KMS-11 (cell line): ENCODE measurements around the gene ADAM23.

Source experiments
- H2AFZ ChIP-seq: fragments of 200-600 bp; sonication (generic); 2 replicates; pipeline ENCODE4 v1.6.1; 2016; ENCODE audit warnings: antibody characterized with exemption, mixed run types, low read depth
- H3K27ac ChIP-seq: fragments of 200-600 bp; sonication (generic); 2 replicates; pipeline ENCODE4 v1.6.1; 2016; ENCODE audit warnings: mild to moderate bottlenecking, mixed run types
- H3K27me3 ChIP-seq: fragments of 200-600 bp; sonication (generic); 2 replicates; pipeline ENCODE4 v1.6.1; 2017; ENCODE audit warnings: mild to moderate bottlenecking, low read depth, mixed run types, moderate library complexity; ENCODE audit not compliant: insufficient read depth
- H3K36me3 ChIP-seq: fragments of 200-600 bp; sonication (generic); 2 replicates; pipeline ENCODE4 v1.6.1; 2017; ENCODE audit warnings: mild to moderate bottlenecking, mixed run types; ENCODE audit not compliant: insufficient read depth
- H3K4me1 ChIP-seq: fragments of 200-600 bp; sonication (generic); 2 replicates; pipeline ENCODE4 v1.6.1; 2016; ENCODE audit warnings: mild to moderate bottlenecking, low read depth, mixed run types; ENCODE audit not compliant: poor library complexity, severe bottlenecking
- H3K4me2 ChIP-seq: fragments of 200-600 bp; sonication (generic); 2 replicates; pipeline ENCODE4 v1.7.0; 2016; ENCODE audit warnings: mild to moderate bottlenecking, mixed run types
- H3K4me3 ChIP-seq: fragments of 200-600 bp; sonication (generic); IDR thresholded peaks from 2 replicates; pipeline ENCODE4 v1.6.1; 2017; ENCODE audit warnings: low read depth, low read length, mixed read lengths; ENCODE audit not compliant: insufficient read depth
- H3K79me2 ChIP-seq: fragments of 200-600 bp; sonication (generic); 2 replicates; pipeline ENCODE4 v1.6.1; 2016; ENCODE audit warnings: low read depth, mixed run types; ENCODE audit not compliant: insufficient read depth
- H3K9ac ChIP-seq: fragments of 200-600 bp; sonication (generic); 2 replicates; pipeline ENCODE4 v1.6.1; 2016; ENCODE audit warnings: mild to moderate bottlenecking, mixed run types
- H4K20me1 ChIP-seq: fragments of 200-600 bp; sonication (generic); 2 replicates; pipeline ENCODE4 v1.6.1; 2016; ENCODE audit warnings: mild to moderate bottlenecking, mixed run types; ENCODE audit not compliant: insufficient read depth
- TF ChIP-seq, protein P1 (sequence below): fragments of 200-600 bp; sonication (generic); conservative IDR thresholded peaks from 2 replicates; pipeline ENCODE4 v1.6.1; 2017; ENCODE audit warnings: low read depth, mild to moderate bottlenecking, antibody characterized with exemption, low read length, moderate library complexity, mixed read lengths

Gene ADAM23

DNA sequence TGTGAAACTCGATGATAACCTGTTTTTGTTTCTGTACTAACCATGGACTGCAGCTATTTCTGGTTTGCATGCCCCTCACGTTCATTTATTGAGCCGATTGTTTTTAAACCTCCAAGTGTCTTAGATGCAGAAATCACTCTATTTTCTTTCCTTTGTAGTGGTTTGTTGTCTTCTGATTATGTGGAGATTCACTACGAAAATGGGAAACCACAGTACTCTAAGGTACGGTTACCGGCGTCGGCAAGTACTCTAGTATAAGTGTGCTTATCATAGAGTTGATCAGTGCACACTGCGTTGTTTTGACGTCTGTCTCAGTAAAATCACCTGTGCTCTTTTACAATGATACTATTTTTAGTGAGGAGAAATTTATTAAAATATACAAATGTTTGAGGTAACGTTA lies 87.4 kb downstream of the ADAM23 start:
- Histone ChIP-seq H3K36me3 (no peaks in the 10 kb centered on the region; the same call in 1 of the 2 replicates), H3K27me3 (no peaks in the 10 kb centered on the region), H3K4me2 (no peak overlapping the region), H3K27ac (no peak overlapping the region), H2AFZ (no peak overlapping the region), H3K9ac (no peak overlapping the region), H3K4me1 (peaks cover 71% of the 10 kb centered on the region), H4K20me1 (no peaks in the 10 kb centered on the region), H3K4me3 (no peak overlapping the region), H3K79me2 (no peaks in the 10 kb centered on the region)
- TF ChIP-seq, protein P1, sequence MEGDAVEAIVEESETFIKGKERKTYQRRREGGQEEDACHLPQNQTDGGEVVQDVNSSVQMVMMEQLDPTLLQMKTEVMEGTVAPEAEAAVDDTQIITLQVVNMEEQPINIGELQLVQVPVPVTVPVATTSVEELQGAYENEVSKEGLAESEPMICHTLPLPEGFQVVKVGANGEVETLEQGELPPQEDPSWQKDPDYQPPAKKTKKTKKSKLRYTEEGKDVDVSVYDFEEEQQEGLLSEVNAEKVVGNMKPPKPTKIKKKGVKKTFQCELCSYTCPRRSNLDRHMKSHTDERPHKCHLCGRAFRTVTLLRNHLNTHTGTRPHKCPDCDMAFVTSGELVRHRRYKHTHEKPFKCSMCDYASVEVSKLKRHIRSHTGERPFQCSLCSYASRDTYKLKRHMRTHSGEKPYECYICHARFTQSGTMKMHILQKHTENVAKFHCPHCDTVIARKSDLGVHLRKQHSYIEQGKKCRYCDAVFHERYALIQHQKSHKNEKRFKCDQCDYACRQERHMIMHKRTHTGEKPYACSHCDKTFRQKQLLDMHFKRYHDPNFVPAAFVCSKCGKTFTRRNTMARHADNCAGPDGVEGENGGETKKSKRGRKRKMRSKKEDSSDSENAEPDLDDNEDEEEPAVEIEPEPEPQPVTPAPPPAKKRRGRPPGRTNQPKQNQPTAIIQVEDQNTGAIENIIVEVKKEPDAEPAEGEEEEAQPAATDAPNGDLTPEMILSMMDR = no peak

DNA sequence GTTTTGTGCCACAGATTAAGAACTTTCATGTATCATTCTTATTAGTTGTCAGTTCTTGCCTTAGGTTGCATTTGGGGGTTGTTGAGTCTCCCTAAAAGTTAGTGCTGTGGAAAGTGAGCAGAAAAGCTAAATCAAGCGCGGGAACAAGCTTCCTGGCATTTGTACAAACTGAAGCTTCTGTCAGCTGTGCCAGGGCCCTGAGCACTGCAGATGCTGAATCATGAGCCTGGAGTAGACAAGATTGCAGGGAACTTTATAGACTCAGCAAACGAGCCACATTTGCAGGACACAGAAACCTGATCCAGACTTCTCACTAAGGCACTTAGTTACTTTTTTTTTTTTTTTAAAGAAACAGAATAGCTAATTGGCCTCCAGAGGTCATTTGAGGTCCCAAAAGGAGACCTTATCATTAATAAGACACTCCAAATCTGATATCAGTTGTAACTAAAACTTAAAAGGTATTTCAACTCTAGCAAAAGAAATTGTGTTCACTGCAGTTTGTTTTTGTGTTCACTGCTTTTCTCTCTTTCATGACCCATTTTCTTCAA lies 88.7 kb downstream of the ADAM23 start:
- Histone ChIP-seq H3K4me3 (no peak overlapping the region), H3K79me2 (no peaks in the 10 kb centered on the region), H3K27ac (peak overlapping the region; percentile 72), H3K36me3 (no peaks in the 10 kb centered on the region; the same call in 1 of the 2 replicates), H3K4me1 (peaks cover 82% of the 10 kb centered on the region), H3K4me2 (peak overlapping the region; percentile 84), H3K27me3 (no peaks in the 10 kb centered on the region), H2AFZ (peak overlapping the region; percentile 27; the same call in 1 of the 2 replicates), H3K9ac (peak overlapping the region; percentile 18; the same call in 1 of the 2 replicates), H4K20me1 (no peaks in the 10 kb centered on the region)
- TF ChIP-seq, protein P1 = no peak

DNA sequence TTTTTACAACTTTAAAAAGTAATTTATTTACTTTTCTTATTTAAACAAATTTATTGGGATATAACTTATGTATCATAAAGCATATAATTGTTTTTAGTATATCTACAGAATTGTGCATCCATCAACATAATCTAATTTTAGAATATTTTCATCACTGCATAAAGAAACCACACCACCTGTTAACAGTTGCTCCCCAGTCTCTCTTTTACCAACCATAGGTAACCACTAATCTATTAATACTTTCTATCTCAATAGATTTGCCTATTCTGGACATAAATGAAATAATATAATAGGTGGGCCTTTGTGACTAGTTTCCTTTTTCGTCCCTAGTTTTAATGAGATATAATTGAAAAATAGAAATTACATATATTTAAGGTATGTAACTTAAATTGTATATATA lies 90.6 kb downstream of the ADAM23 start:
- Histone ChIP-seq H4K20me1 (no peaks in the 10 kb centered on the region), H2AFZ (no peak overlapping the region), H3K27me3 (no peaks in the 10 kb centered on the region), H3K79me2 (no peaks in the 10 kb centered on the region), H3K4me2 (peak overlapping the region; percentile 84), H3K4me3 (no peak overlapping the region), H3K4me1 (peaks cover 73% of the 10 kb centered on the region), H3K36me3 (no peaks in the 10 kb centered on the region; the same call in 1 of the 2 replicates), H3K9ac (no peak overlapping the region), H3K27ac (peak overlapping the region; percentile 72)
- TF ChIP-seq, protein P1 = no peak

DNA sequence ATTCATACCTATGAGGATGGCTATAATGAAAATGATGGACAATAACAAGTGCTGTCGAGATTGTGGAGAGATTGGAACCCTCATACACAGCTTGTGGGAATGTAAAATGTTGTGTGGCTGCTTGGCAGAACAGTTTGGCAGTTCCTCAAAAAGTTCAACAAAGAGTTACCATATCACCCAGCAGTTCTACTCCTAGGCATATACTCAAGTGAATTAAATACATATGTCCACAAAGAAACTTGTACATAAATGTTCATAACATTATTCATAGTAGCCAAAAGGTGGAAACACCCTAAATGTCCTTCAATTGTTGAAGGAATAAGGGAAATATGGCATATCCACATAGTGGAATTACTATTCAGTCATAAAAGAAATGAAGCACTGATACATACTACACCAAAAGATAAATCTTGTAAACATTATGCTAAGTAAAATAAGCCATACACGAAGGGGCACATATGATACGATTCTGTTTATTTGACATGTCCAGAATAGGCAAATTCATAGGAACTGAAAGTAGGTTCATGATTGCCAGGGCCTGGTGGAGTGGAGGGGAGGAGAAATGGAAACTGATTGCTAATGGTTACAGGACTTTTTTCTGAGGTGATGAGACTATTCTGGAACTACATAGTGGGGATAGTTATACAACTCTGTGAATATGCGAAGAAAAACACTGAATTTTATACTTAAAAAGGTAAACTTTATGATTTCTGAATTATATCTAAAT lies 92.1 kb downstream of the ADAM23 start:
- no peak overlapping the region for H2AFZ ChIP-seq
- peaks cover 73% of the 10 kb centered on the region for H3K4me1 ChIP-seq
- H4K20me1 ChIP-seq = no peaks in the 10 kb centered on the region
- no peaks in the 10 kb centered on the region; the same call in 1 of the 2 replicates for H3K36me3 ChIP-seq
- no peak overlapping the region for H3K9ac ChIP-seq
- TF ChIP-seq, protein P1 = no peak
- H3K79me2 ChIP-seq = no peaks in the 10 kb centered on the region
- H3K4me3 ChIP-seq = no peak overlapping the region
- H3K27ac ChIP-seq = peak overlapping the region; percentile 72
- no peaks in the 10 kb centered on the region for H3K27me3 ChIP-seq
- peak overlapping the region; percentile 84 for H3K4me2 ChIP-seq
